ENCODE measurements around the gene ATF6B. TPM values are rescaled to one million over a fixed set of nuclear protein-coding genes. Genes with fewer than 3 reads are reported as not detected.

The ATF6B gene
- total RNA-seq, 1 experiment from 2014 or later = 87.2 TPM

GRCh38 chr6:32111424-32112066 is 16.5 kb downstream of the ATF6B start:
- intact Hi-C loops (cut with micrococcal nuclease; ENCODE audit: unreplicated experiment) = no loop called here
- no peaks in the 10 kb centered on the region for H3K79me2 ChIP-seq (ENCODE audit: low read depth)
- CTCF ChIA-PET = interaction anchor here (0.6 kb wide), 1 partner anchor 18 kb away, joined by 3 read pairs; no protein-coding TSS in a partner anchor
- no peaks in the 10 kb centered on the region; the same call in 1 of the 2 replicates for H4K20me1 ChIP-seq (ENCODE audit: insufficient read depth)
- no peaks in the 10 kb centered on the region for H3K27me3 ChIP-seq (ENCODE audit: insufficient read depth, low read depth)
- H3F3A ChIP-seq (ENCODE audit: insufficient read depth, low read depth) = peaks cover 17% of the 10 kb centered on the region
- H3K4me2 ChIP-seq = no peak overlapping the region
- no TSS peak for BruUV-seq (replicated peaks)
- no peak overlapping the region for H3K4me3 ChIP-seq
- no peak overlapping the region for H2AFZ ChIP-seq
- H3K36me3 ChIP-seq (ENCODE audit: low read depth) = peaks cover 8% of the 10 kb centered on the region; the same call in 1 of the 2 replicates
- H3K4me1 ChIP-seq (replicated peaks; ENCODE audit: insufficient read depth) = peaks cover 36% of the 10 kb centered on the region; the same call in 1 of the 2 replicates
- H3K27ac ChIP-seq = no peak overlapping the region
- no peaks in the 10 kb centered on the region for H3K9me2 ChIP-seq (ENCODE audit: insufficient read depth)
- no peak for DNase-seq
- no peaks in the 10 kb centered on the region for H3K9me3 ChIP-seq (ENCODE audit: insufficient read depth, low read depth)
- no peak for TF ChIP-seq CTCF (conservative IDR thresholded peaks at IDR 0.05)
- TF ChIP-seq EZH2 (IDR thresholded peaks at IDR 0.05; ENCODE audit: low read depth) = no peak
- POLR2A ChIA-PET (ENCODE audit: unreplicated experiment) = no interaction called here

- TF ChIP-seq CTCF (conservative IDR thresholded peaks at IDR 0.05) (no peak), EZH2 (IDR thresholded peaks at IDR 0.05; ENCODE audit: low read depth) (no peak)
- ChIA-PET CTCF (interaction anchor here (0.6 kb wide), 1 partner anchor 17 kb away, joined by 3 read pairs; no protein-coding TSS in a partner anchor), POLR2A (ENCODE audit: unreplicated experiment) (no interaction called here)
- BruUV-seq (replicated peaks) = no TSS peak
- Histone ChIP-seq H3K4me2 (no peak overlapping the region), H3K36me3 (ENCODE audit: low read depth) (0 out of 2 replicates have a peak, but pooled peaks cover 2% of the 10 kb centered on the region), H3K4me3 (no peak overlapping the region), H3K9me3 (ENCODE audit: insufficient read depth, low read depth) (no peaks in the 10 kb centered on the region), H3K4me1 (replicated peaks; ENCODE audit: insufficient read depth) (peaks cover 36% of the 10 kb centered on the region; the same call in 1 of the 2 replicates), H4K20me1 (ENCODE audit: insufficient read depth) (no peaks in the 10 kb centered on the region; the same call in 1 of the 2 replicates), H3K27ac (no peak overlapping the region), H3K27me3 (ENCODE audit: insufficient read depth, low read depth) (no peaks in the 10 kb centered on the region), H2AFZ (no peak overlapping the region), H3F3A (ENCODE audit: insufficient read depth, low read depth) (peaks cover 17% of the 10 kb centered on the region), H3K79me2 (ENCODE audit: low read depth) (no peaks in the 10 kb centered on the region), H3K9me2 (ENCODE audit: insufficient read depth) (no peaks in the 10 kb centered on the region)
- no peak for DNase-seq
- intact Hi-C loops (cut with micrococcal nuclease; ENCODE audit: unreplicated experiment) = no loop called here
Observed at GRCh38 chr6:32110632-32111031, 17.4 kb downstream of the ATF6B start.

GRCh38 chr6:32109765-32110160 is 18.3 kb downstream of the ATF6B start:
- Histone ChIP-seq H3K36me3 (ENCODE audit: low read depth) (no peaks in the 10 kb centered on the region), H3K4me1 (replicated peaks; ENCODE audit: insufficient read depth) (peaks cover 28% of the 10 kb centered on the region; the same call in 1 of the 2 replicates), H3K9me3 (ENCODE audit: insufficient read depth, low read depth) (no peaks in the 10 kb centered on the region), H2AFZ (no peak overlapping the region), H3K27me3 (ENCODE audit: insufficient read depth, low read depth) (no peaks in the 10 kb centered on the region), H3K9me2 (ENCODE audit: insufficient read depth) (no peaks in the 10 kb centered on the region), H3F3A (ENCODE audit: insufficient read depth, low read depth) (peaks cover 15% of the 10 kb centered on the region), H3K4me3 (no peak overlapping the region), H4K20me1 (ENCODE audit: insufficient read depth) (no peaks in the 10 kb centered on the region), H3K27ac (no peak overlapping the region), H3K79me2 (ENCODE audit: low read depth) (no peaks in the 10 kb centered on the region), H3K4me2 (no peak overlapping the region)
- ChIA-PET POLR2A (ENCODE audit: unreplicated experiment) (no interaction called here), CTCF (no interaction called here)
- no peak for DNase-seq
- TF ChIP-seq CTCF (conservative IDR thresholded peaks at IDR 0.05) (no peak), EZH2 (IDR thresholded peaks at IDR 0.05; ENCODE audit: low read depth) (no peak)
- BruUV-seq (replicated peaks) = no TSS peak
- intact Hi-C loops (cut with micrococcal nuclease; ENCODE audit: unreplicated experiment) = no loop called here

Data from PC-9 (cell line).